HG03565 (cell line): ENCODE data around the gene LSM12.
A peak's percentile ranks its signal among the peaks of the same experiment; 100 is the strongest.
"Not testable (repeated sequence)": the region's sequence is repeated elsewhere in the genome, so short reads cannot be mapped to it uniquely, and the experiment has no call there.

Experiments used
- ATAC-seq: cut with Tn5 transposase; IDR thresholded peaks from one replicate; pipeline ENCODE4 v1.9.1; 2021; ENCODE audit warnings: mild to moderate bottlenecking, moderate library complexity; ENCODE audit not compliant: unreplicated experiment

Gene LSM12

GRCh38 chr17:44066204-44066930 lies at the start of gene LSM12:
LSM12 (minus strand) TSS chr17:44066671; CDS start chr17:44066587, 84 bp downstream.
- ATAC-seq: peak; percentile 45

- ATAC-seq: no peak
Measured at GRCh38 chr17:44115585-44116415, 49.3 kb upstream of the LSM12 start.

DNA sequence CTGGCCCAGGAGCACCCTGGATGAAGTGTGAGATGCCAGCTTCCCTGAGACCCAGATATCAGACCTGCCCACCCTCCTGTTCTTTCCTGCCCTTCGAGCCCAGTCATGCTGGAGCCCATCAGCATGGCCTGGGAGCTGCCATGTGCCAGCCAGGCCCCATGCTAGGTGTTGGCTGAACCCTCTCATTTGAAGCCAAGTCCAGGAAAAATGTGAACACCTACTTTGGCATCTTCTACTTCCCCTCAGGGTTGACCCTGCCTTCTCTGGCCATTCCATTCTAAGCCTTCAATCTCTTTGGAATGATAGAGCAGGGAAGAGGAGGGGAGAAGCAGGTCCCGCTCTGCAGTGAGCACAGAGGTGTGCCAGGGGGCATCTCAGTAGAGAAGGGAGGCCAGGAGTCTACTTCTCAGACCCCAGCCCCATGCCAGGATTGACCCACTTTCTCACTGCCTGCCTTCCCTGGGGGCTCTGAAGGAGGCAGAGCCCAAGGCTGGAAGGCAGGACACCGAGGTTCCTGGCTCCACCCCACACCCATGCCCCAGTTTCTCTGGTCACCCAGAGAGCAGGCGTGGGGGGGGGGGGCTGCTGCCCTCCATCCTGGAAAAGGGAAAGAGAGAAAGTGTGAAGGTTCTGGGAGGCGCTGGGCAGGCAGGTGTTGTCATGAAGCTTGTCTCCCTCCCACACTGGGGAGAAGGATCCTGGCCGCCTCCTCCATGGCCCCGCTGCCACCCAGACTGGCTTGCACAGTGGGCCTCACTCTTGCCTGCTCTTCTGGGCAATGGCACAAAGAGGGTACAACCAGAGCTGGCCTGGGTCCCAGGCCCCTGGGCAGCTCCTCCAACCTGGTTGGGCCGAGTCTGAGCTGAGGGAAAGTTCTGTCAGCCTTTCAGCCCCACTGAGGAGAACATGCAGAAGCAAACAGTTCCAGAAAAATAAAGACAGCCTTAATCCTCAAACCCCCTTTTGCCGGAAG lies 47.7 kb upstream of the LSM12 start:
- no peak for ATAC-seq

DNA sequence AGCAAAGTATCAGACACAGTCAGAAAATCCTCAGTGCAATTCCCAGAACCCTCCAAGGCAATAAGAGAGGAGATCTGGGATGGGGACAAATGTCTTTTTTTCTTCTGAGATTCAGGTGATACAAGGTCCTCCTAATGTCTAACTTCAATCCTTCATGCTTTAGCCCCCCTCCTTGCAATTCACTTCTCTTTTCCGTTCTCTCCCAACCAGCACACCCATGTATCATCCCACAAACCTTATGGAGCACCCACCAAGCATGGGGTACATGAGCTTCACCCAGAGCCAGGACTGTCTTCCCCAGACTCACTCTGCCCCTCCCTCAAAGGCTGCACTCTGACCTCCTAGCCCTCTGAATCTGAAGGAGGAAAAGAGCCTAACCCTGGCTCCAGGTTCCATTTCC lies 46.9 kb upstream of the LSM12 start:
- no peak for ATAC-seq

GRCh38 chr17:44112284-44113280 lies 46.1 kb upstream of the LSM12 start:
- ATAC-seq: no peak

GRCh38 chr17:44111777-44112176 lies 45.3 kb upstream of the LSM12 start:
- ATAC-seq: no peak

- ATAC-seq: no peak
Measured at GRCh38 chr17:44110823-44111633, 44.6 kb upstream of the LSM12 start.

GRCh38 chr17:44110011-44110686 lies 43.7 kb upstream of the LSM12 start:
- ATAC-seq: no peak

GRCh38 chr17:44109312-44109630 lies 42.8 kb upstream of the LSM12 start:
- ATAC-seq: no peak

DNA sequence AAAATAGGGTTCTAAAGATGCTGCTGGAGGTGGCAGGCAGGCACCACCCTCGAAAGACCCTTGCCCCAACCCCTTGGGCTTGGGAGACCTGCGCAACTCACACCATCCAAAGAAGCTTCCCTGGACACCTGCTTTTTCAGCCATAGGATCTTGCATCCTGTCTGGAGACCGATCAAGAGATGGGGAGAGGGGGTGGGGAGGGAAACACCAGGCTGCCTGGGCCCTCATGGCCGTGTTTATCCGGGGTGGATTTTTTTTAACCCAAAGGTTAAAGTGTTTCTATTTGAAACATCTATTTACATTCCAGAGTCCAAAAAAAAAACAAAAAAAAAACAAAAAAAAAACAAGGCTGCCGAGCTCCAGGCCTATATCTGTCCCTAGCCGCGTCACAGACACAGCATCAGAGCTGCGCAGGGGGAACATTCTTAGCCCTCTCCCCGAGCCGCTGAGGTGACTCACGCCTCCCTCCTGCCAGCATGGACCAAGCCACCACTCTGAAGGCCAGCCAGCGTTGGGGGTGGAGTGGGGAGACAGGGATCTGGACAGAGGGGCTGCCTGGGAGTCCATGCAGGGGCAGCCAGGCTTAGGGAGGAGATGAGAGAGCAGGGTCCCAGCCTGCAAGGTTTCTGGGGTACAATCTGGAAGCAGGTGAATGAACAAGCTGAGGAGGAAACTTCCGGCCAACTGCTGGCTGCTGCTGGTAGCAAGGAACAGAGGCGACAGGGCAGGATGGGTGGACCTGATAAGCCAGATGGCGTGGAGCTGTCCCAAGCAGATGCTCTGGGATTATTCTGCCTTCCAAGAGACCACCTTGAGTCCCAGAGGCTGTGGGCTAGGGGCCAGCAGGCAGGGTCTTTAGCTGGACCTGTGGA lies 42.2 kb upstream of the LSM12 start:
- no peak for ATAC-seq

GRCh38 chr17:44106801-44107200 lies 40.3 kb upstream of the LSM12 start:
- ATAC-seq: no peak

GRCh38 chr17:44105941-44106340 lies 39.5 kb upstream of the LSM12 start:
- no peak for ATAC-seq

DNA sequence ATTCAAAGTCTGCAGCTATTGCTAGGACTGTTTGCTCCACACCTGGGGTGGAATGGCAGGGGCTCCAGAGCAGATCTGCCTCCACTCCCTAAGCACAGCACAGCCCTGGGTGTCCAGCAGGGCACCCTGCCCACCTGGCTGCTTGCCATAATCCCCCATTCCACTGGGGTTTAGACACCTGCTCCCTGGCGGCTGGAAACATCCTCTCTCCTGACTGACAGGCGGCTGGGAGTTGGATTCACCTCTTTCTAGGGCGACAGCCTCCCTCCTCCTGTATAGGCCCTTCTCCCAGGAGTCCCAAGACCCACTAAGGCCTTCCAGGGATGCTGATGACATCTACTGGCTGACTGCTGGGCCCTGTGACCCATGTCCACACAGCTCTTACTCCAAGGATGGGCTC lies 39.0 kb upstream of the LSM12 start:
- ATAC-seq: no peak

DNA sequence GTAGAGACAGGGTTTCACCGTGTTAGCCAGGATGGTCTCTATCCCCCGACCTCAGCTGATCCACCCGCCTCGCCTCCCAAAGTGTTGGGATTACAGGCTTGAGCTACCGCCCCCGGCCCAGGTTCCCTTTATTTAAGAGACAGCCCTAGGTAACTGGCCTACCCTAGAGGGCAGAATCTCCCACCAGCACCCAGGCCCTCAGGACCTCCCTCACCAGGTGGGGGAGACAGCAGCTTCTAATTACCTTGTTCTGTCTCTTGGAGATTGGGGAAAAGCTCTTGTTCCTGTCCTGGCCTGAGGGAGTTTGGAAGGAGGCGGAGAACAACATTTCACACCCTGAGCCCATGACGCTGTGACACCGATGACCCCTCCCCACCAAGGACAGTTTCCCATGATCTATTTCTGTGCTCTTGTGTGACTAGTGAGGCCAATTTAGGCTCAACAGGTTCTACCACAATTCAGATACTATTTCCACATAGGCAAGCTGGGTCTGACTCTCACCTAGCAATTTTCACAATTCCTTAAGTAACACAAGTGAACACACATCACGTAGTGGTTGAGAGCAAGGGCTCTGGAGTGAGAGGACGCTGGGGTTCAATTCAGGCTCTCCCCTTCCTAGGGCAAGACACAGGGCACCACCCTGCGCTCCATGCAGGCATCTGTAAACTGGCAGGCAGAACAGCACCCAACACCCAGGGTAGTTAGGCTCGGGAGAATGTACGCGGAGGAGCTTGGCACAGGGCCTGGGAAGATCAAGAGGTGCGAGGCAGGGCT lies 36.6 kb upstream of the LSM12 start:
- ATAC-seq: no peak

GRCh38 chr17:44101858-44102257 lies 35.4 kb upstream of the LSM12 start:
- not testable (repeated sequence) for ATAC-seq

DNA sequence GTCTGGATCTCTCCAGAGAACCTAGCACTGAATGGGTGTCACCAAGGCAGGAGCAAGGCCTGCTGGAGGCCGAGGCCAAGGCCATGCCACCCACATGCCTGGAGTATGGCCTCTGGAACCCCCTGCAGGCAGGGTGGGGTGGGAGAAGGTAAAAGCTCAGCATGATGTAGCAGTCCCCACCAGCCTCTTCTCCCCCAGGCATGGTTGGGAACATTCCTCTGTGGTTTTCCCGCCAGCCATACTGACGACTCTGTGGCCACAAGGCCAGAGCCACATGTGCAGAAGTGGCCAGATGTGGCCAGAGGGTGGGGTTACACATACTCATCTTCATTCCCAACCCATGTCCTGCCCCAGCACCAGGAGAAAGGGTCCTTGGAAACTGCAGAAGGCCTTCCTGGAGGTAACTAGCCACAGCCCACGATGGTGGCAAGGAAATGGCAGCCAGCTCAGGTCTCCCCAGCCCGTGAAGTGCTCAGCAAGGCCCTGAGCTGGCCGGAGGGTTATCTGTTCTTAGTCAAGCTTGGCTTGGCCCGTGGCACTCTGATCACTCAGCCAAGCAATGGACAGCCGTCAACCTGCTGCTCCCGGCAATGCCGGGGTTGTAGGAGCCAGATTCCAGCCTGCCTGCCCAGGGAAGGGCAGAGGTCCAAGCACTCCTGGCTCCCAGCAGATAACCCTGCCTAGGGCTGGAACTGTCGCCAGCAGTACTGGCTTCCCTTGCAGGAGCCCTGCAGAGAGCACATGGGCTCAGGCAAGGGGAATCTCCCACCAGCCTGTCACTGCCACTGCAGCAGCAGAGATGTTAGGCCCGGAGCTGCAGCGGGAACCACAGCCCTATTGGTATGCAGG lies 30.9 kb upstream of the LSM12 start:
- ATAC-seq: no peak
